ENCODE results near the gene TRDMT1.
A peak's percentile ranks its signal among the peaks of the same experiment; 100 is the strongest.

TRDMT1 gene, protein sequence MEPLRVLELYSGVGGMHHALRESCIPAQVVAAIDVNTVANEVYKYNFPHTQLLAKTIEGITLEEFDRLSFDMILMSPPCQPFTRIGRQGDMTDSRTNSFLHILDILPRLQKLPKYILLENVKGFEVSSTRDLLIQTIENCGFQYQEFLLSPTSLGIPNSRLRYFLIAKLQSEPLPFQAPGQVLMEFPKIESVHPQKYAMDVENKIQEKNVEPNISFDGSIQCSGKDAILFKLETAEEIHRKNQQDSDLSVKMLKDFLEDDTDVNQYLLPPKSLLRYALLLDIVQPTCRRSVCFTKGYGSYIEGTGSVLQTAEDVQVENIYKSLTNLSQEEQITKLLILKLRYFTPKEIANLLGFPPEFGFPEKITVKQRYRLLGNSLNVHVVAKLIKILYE

DNA sequence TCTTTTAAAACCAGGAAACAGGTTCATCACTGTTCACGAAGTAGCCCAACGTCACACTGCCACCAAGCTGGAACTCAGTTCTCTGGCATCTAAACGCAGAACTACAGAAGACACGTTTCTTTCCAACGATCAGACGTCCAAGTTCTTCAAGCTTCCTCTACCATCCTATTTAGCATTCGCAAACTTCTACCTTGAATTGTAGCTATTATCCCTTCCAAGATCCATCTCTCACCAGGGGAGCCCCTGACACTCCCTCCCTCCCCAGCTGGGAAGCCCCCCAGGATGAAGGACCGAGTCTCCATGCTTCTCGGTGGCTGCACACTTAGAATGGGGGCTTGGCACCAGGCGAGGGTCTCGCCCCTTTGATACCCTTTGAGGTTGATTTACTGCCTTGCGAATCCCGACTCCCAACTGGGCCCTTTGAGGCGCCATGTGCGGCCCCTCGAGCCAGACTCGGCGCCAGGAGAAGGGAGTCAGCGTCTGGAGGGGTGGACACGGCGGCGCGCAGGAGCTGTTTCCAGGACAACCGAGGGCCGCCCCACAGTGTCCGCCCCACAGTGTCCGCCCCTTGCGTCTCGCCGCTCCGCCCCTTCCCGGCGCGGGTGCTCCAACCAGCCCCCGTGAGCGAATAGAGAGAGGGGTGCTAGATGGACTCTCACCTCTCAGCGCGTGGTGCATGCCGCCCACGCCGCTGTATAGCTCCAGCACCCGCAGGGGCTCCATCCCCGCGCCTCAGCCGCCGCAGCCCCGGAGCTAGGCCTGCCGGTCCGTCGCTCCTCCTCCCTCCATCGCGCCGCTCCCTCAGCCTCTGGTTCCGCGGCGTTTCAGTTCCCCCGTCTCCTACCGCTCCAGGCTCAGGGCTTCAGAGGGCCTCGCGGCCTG is at the start of gene TRDMT1:
TRDMT1 (minus strand) TSS at position 761 of the 882 bp plus-strand sequence; CDS start at position 723, 38 bp downstream.
- peak; percentile 96 for DNase-seq

DNA sequence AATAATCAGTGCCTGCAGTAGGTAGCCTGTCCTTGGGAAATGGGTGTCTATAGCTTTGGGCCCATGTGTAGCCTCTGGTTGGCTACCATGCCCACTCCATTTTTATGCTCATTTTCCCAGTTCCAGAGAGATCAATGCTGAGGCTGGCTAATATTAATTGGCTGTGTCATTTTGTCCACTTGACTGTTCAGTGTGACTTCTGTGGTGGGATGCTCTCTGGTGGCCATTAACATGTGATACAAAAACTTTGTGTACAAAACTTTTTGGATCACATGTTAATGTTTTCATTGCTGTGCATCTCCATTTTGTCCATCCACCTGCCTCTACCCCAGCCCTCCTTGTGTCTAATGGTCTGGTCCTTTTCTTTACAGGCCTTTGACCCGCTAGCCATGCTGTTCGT is 49.3 kb upstream of the TRDMT1 start:
- no peak for DNase-seq

DNA sequence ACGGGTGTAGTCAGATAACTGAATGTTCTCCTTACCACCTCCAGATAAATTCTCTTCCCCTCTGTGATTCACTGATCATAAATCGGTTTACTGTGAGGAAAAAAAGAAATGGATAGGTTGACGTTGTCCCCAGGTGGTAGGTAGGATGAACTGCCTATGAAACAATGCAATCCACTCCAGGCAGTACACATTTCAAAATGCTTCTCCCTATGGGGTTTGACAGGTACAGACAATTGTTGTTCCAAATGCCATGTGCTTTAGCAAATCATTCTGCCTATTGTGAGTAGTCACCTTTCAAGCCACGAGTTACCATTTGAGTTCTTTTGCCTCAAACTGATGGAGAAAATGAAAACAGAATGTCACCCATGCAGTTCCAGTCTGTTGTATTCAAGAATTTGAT is 48.3 kb upstream of the TRDMT1 start:
- DNase-seq: peak; percentile 44

DNA sequence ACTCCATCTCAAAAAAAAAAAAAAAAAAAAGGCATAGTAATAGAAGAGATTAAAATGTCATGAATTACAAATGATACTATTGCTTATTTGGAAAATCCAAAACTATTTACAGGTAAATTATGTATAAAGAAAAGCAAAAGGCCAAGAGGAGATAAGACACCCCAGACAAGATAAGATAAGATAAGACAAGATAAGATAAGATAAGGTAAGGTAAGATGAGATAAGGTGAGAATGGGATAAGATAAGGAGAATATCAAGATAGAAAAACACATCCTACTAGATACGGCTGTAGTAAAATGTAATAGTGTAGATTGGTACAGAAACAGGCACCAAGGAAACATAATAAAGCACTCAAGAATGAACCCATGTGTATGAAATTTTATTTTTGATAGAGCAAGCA is 47.5 kb upstream of the TRDMT1 start:
- DNase-seq: no peak

DNA sequence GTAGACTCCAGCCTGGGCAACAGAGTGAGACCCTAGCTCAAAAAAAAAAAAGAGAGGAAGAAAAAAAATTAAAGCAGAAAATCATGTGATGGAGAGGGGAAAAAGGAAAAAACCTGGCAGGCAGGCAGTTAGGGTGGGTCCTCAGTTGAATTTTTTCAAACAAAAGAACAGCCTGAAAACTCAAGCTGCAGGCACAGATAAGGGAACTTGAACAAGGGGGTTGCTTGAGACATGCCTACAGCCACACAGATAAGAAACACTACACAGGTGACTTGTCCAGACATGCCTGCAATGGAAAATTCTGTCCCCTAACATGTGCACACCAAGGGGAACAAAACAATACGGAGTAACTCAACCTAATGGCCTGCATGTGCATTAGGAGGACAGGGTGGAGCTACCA is 45.7 kb upstream of the TRDMT1 start:
- no peak for DNase-seq

DNA sequence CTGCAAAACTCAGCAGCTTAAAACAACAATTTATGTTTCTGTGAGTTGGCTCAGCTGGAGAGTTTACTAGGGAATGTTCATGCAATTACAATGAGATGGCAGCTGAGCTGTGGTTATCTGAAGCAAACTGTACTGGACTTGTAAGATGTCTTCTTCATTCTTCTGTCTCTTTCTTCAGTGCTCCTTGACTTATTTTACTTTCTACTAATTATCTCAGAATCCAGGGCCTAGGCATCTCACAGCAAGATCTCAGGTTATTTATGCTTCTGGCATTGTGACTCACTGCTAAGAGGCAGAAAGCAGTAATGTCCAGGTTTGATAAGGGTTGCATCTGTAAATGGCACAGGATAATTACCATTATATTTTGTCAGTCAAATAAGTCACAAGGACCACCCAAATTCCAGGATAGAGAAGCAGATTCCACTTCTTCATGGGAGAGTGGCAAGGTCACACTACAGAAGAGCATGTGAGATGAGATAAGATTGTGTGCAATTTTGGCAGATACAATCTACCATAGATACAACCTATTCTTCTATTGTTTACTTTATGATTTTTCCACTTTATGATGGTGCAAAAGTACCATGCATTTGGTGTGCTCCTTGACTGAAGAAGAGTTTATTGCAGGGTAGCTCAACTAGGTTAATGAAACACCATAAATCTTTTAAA is 43.4 kb upstream of the TRDMT1 start:
- no peak for DNase-seq

DNA sequence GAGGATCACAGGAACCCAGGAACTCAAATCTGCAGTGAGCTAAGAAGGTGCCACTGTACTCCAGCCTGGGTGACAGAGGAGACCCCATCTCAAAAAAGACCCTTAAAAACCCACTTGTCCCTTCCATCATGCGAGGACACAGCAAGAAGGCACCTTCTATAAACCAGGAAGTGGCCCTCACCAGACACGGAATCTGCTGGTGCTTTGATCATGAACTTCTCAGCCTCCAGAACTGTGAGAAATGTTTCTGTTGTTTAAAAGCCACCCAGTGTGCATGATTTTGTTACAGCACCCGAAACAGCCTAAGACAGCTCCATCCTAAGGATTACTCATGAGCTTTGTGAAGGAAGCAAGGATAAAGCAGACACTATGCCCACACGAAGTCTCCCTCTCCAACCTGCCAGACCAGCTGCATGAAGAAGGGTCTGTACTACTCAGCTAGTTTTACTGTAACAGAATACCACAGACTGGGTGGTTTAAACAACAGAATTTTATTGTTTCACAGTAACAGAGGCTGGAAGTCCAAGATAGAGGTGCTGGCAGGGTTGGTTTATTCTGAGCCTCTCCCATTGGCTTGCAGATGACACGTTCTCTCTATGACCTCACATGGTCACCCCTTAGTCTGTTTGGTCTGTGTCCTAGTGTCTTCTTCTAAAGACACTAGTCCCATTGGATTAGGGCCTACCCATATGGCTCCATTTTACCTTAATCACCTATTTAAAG is 40.3 kb upstream of the TRDMT1 start:
- no peak for DNase-seq

DNA sequence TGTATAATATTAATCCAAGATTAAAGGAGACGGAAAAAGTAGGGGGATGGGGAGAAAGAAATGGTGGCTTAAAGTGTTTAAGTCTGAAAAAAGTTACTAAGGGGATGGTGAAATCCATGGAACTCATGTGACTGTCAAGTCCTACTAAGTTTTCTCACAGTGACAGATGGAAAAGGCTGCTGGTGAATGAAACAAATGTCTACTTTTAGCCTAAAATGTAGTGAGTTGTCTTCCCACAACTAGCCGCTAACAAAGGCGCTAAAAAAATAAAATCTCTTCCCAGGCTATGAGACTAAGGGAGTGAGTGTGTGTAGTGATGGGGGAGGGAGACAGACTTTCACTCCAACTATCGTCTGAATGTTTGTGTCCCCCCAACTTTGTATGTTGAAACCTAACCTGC is 39.1 kb upstream of the TRDMT1 start:
- no peak for DNase-seq

DNA sequence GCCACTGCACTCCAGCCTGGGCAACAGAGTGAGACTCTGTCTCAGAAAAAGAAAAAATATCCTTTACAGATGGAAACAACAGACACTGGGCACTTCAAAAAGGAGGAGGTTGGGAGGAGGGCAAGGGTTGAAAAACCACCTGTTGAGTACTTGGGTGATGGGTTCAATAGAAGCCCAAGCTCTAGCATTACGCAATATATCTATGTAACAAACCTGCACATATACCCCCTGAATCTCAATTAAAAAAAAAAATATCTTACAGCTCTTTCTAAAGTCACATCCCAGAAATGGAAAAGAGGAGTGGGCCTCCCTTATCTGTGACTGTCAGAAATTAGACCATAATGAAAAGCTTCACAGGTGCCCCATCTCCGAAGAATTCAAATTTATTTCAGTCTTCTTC is 38.6 kb upstream of the TRDMT1 start:
- no peak for DNase-seq

DNA sequence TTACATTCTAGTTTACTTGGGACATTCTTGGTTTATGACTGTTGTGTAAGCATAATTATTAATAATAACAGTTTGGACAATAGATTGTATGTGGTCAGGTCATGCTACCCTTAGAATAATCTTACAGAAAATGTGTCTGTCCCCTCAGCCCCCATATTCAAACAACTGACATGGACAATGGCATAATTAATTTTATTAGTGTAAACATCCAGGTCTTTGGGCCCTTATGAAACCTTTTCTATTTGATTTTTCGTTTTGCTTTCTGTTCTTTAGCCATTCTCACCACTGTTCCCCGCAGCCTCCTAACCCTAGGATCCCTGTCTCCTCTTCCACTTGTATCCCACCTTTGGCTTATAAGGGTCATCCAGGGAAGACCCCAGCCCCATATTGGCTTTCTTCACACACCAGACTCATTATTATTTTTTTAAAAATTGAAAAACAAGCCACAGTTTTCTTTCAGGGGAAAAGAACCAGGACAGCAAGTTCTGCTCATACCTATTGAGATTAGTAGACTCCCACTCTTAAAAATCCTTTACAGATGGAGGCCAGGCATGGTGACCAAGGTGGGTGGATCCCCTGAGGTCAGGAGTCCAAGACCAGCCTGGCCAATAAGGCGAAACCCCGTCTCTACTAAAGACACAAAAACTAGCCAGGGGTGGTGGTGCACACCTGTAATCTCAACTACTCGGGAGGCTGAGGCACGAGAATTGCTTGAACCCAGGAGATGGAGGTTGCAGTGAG is 38.0 kb upstream of the TRDMT1 start:
- no peak for DNase-seq

DNA sequence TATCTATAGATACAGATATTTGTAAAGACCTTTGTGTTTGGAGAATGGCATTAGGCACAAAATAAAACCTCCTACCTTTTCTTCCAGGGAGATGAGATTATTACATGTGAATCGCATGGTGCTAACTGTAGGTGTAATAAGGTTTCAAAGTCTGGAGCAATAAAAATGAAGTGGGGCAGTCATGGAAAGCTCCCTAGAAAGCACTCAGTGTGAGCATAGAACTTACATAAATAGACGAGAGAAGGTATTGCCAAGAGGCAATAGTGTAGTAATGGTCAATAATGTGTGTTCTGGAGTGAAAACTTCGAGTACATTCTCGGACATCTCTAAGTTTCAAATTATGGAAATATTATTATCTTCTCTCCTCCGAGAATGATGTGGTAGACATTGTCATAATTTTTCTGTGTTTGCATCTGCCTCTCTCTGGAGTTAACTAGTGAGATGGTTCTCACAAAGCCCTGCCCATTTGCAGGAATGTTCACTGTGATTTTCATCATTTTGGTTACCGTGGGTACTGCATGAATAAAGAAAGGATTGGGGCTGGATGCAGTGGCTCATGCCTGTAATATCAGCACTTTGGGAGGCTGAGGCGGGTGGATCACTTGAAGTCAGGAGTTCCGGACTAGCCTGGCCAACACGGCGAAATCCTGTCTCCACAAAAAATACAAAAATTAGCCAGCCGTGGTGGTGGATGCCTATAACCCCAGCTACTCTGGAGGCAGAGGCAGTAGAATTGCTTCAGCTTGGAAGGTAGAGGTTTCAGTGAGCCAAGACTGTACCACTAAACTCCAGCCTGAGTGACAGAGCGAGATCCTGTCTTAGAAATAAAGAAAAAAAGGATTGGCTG is 37.2 kb upstream of the TRDMT1 start:
- DNase-seq: peak; percentile 89

DNA sequence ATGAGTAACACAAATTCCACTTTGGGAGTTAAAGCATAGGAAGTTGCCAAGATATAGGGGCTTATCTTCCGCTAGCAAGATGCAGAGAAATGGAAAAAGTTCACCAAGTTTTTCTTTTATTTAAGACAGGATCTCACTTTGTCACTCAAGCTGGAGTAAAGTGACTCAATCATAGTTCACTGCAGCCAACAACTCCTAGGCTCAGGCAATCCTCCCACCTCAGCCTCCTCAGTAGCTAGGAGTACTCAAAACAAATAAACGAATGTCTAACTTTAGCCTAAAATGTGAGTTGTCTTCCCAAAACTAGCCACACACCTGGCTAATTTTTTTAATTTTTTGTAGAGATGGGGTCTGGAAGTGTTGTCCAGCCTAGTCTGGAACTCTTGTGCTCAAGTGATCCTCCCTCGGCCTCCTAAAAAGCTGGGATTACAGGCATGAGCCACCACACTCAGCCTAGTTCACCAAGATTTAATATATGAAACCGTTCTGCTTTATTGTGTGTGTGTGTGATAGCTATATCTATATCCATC is 36.5 kb upstream of the TRDMT1 start:
- DNase-seq: peak; percentile 70

DNA sequence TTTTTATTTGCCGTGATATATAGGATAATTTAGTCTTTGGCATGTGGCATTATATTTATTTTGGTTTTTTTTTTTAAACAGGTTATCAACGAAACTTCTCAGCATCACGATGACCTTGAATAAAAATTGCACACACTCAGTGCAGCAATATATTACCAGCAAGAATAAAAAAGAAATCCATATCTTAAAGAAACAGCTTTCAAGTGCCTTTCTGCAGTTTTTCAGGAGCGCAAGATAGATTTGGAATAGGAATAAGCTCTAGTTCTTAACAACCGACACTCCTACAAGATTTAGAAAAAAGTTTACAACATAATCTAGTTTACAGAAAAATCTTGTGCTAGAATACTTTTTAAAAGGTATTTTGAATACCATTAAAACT is 35.7 kb upstream of the TRDMT1 start:
- no peak for DNase-seq

DNA sequence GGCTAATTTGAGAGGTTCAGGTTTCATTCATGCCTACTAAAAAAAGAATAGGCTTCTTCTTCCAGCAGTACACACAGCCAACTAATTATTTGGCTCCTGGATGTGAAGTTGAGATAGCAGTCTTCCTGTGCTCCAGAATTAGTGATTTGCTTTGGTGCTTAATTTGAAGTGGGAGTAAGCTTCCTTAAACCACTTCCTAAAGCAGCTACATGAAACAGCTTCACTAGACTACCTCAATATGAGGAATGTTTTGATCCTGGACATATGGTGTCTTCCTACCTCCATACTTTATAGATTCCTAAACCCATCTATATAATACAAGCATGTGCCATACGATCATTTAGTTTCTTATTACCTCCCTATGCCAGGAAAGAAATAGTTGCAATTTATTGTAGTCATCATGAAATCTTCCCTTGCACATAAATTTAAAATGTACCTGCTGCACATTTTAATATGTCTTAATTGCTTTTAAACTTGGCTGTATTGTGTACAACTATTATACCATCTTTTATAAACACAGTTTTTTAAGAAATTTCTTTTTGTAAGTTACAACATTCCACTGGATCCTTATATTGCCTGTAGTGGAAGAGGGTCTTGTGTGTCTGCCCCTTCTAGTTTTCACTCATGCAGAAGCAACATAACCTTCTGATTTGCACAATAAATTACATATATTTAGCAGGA is 35.1 kb upstream of the TRDMT1 start:
- no peak for DNase-seq

DNA sequence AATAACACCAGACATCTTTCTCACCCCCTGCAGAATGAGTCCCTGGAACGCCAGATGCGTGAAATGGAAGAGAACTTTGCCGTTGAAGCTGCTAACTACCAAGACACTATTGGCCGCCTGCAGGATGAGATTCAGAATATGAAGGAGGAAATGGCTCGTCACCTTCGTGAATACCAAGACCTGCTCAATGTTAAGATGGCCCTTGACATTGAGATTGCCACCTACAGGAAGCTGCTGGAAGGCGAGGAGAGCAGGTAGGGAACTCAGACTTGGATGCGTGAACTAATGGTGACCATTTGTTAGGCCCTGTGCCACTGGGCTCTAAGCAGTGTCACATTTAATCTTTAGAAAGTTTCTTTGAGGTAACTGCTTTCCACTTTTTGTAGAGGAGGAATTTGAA is 33.7 kb upstream of the TRDMT1 start:
- peak; percentile 54 for DNase-seq

DNA sequence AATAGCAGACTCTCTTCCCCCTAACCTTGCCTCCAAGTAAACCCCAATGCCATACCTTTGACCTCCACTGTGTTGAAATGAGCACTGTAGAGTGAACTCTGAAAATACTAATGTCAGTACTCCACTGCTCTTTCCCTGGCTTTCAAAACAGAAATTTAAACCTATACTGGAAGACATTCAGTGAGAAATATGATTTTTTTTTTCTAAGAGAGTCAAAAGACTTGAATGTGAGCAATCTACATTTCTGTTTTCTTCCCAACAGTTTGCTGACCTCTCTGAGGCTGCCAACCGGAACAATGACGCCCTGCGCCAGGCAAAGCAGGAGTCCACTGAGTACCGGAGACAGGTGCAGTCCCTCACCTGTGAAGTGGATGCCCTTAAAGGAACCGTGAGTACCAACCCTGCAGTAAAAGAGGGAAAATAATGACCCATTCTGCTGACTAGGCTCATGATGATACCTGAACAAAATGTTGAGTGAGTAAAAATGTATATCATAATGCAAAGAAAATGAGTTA is 33.0 kb upstream of the TRDMT1 start:
- no peak for DNase-seq

DNA sequence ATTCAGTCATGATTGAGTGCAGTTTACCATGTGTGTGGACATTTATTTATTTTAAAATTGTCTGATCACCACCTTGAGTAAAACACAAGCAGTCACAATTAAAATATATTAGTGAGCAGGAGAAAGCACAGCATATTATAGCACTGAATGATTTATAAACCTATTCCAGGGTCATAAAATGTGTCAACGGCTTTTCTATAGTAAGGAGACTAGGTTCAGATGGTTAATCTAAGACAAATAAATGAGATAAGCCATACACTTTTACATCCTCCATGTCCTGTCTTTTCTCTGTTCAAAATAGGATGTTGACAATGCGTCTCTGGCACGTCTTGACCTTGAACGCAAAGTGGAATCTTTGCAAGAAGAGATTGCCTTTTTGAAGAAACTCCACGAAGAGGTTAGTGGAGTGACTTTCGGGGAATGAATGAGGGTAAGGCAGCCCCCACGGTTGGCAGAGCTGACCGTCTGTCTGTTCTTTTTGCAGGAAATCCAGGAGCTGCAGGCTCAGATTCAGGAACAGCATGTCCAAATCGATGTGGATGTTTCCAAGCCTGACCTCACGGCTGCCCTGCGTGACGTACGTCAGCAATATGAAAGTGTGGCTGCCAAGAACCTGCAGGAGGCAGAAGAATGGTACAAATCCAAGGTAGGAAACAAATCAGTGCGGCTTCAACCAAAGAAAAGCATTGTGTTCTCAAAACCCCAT is 32.0 kb upstream of the TRDMT1 start:
- DNase-seq: peak; percentile 58

DNA sequence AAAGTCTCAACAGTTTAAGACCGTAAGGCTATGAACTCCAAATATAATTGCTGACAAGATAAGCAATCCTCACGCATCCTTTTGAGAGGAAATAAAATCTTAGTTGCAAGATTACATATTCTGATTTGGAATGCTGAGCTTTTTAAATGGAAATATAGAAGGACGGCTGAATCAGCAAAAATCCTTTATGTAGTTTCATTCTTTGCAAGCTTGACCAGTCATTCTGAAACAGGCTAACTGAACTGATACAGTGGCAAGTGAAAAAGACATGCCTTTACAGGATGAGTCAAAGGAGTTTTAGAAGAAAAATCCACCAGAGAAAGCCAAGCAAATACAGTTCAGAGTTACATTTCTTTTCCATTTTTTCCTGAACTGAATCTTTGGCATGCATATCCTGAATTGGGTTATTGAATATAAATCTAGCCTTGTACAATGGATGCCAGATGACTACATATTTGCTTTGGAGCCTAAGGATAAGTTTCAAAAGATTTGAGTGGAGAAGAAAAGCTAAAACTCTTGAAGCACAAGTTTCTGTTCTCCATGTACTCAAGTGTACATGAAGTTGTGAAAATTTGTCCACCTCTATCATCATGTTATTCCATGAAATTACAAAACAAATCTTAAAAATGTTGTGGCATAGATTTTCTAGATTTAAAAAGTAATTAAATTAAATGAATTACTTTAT is 30.9 kb upstream of the TRDMT1 start:
- no peak for DNase-seq

DNA sequence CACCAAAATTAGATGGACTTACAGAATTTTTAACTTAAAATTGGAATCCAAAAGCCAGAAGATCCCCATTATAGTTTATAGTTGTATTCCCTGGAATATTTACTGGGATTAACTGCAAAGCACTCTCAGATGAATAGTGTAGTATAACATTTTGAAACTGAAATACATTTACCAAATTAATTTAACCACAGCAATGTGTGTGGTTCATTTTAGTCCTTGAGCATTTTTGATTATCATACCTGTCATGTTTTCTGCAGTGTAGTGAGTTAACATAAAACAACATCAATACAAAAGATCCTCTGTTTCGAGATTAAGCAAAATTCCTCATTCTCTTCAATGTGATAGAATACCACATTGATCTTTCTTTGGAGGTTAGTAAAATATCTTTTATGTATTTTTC is 30.3 kb upstream of the TRDMT1 start:
- DNase-seq: no peak

Measured in fibroblast of skin of right biceps (primary cell).